ENCODE results near the gene C6orf62. TPM values are rescaled to one million over a fixed set of nuclear protein-coding genes. Genes with fewer than 3 reads are reported as not detected.

C6orf62 gene
- total and polyA plus RNA-seq, 2 of the 4 experiments (the other 2 are of a cell fraction): 47.5 to 50.7 TPM

DNA sequence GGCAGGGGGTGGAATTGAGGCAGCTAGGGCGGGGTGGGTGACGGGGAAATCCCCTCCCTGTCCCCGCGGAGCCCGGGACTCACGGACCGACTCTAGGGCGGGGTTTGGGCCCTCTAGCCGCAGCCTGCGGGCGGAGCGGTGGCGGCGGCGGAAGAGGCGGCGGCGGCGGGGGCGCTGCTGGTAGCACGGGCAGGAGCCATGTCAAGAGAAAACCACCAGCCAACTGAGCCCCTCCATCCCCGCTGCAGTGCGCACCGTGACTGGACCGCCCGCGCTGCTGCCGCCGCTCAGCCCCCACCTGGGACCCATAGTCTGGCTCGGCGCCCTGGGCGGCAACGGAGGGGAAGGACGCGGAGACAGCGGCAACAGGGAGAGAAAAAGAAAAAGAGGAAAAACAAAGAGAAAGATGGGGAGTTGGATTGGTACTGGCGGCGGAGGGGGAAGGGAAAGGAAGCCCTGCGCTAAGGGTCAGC lies 1.2 kb upstream of the C6orf62 start:
- Histone ChIP-seq H3K56ac (ENCODE audit: extremely low read depth, insufficient read depth, low read length) (peak overlapping the region; percentile 98), H3K4me3 (ENCODE audit: insufficient read depth, low read depth, low read length) (peak overlapping the region; percentile 98), H4K5ac (ENCODE audit: low read depth, low read length) (peak overlapping the region; percentile 93), H2BK20ac (ENCODE audit: low read depth, low read length) (no peak overlapping the region), H3K79me1 (ENCODE audit: low read depth in 1 of 2, low read length in 2 of 2) (peaks cover 0 to 4% of the 10 kb centered on the region in 2 experiments; a peak in 1 of 4 replicates), H3K23ac (ENCODE audit: low read depth, low read length) (peak overlapping the region; percentile 99), H3K4ac (ENCODE audit: low read depth, low read length) (peak overlapping the region; percentile 98), H2AK5ac (ENCODE audit: low read depth, low read length) (peak overlapping the region; percentile 65), H4K20me1 (ENCODE audit: insufficient read depth, low read length) (peaks cover 47% of the 10 kb centered on the region), H2BK120ac (ENCODE audit: low read depth, low read length) (peak overlapping the region; percentile 58), H3K9me3 (ENCODE audit: control insufficient read depth, insufficient read depth, low read length) (no peaks in the 10 kb centered on the region), H3K4me1 (ENCODE audit: control insufficient read depth, insufficient read depth, low read length) (no peaks in the 10 kb centered on the region), H4K91ac (ENCODE audit: insufficient read depth, low read depth, low read length) (peak overlapping the region; percentile 92), H2BK15ac (ENCODE audit: low read depth, low read length) (no peak overlapping the region), H4K8ac (ENCODE audit: low read depth in 2 of 2, low read length in 2 of 2) (peak overlapping the region; percentile 87 to 94), H3K18ac (ENCODE audit: low read depth, low read length) (peak overlapping the region; percentile 86), H3K36me3 (ENCODE audit: control insufficient read depth, insufficient read depth, low read length) (peaks cover 11% of the 10 kb centered on the region), H3K27me3 (ENCODE audit: control insufficient read depth, insufficient read depth, low read length) (no peaks in the 10 kb centered on the region), H2AFZ (replicated peaks; ENCODE audit: low read length, poor library complexity) (peak overlapping the region; percentile 72), H2BK5ac (ENCODE audit: low read depth, low read length, poor library complexity, severe bottlenecking) (peak overlapping the region; percentile 94), H3K9ac (ENCODE audit: low read depth, low read length) (peak overlapping the region; percentile 99), H3K14ac (replicated peaks; ENCODE audit: low read depth, low read length) (peak overlapping the region; percentile 99), H3K27ac (ENCODE audit: insufficient read depth, low read length) (peak overlapping the region; percentile 98), H2AK9ac (replicated peaks; ENCODE audit: low read depth, low read length, poor library complexity) (peak overlapping the region; percentile 100), H3K4me2 (ENCODE audit: low read depth, low read length) (peak overlapping the region; percentile 30; the same call in 1 of the 2 replicates), H3K9me1 (ENCODE audit: insufficient read depth, low read length) (no peaks in the 10 kb centered on the region)
- BruUV-seq (replicated peaks): TSS peak; percentile 65
- ChIA-PET POLR2A (ENCODE audit: unreplicated experiment) (no interaction called here), CTCF (no interaction called here)
- ATAC-seq (ENCODE audit: low read depth) (peak; percentile 3), DNase-seq (peak; percentile 28)
- dilution Hi-C loops (cut with HindIII; ENCODE audit: low sequenced_read_pairs, unreplicated experiment): no loop called here
- TF ChIP-seq CHD1 (IDR thresholded peaks at IDR 0.05; ENCODE audit: low read depth, low read length): no peak; the same call in 1 of the 2 replicates
- no peak for TF ChIP-seq MAFK (IDR thresholded peaks at IDR 0.05; ENCODE audit: low read depth, low read length)
- no peak for TF ChIP-seq BHLHE40 (IDR thresholded peaks at IDR 0.05; ENCODE audit: low read depth, low read length)
- TF ChIP-seq CEBPB (IDR thresholded peaks at IDR 0.05; ENCODE audit: low read depth, low read length): no peak
- no peak for TF ChIP-seq ELK1 (IDR thresholded peaks at IDR 0.05; ENCODE audit: borderline replicate concordance, low read depth, low read length)
- no peak for TF ChIP-seq MAZ (IDR thresholded peaks at IDR 0.05; ENCODE audit: borderline replicate concordance, low read depth, low read length)
- no peak for TF ChIP-seq SMC3 (IDR thresholded peaks at IDR 0.05; ENCODE audit: low read depth, low read length)
- no peak for TF ChIP-seq CTCF (conservative IDR thresholded peaks at IDR 0.05; ENCODE audit: low read depth, low read length)
- TF ChIP-seq RCOR1 (IDR thresholded peaks at IDR 0.05; ENCODE audit: insufficient replicate concordance, low read length): no peak
- no peak for TF ChIP-seq FOS (IDR thresholded peaks at IDR 0.05; ENCODE audit: low read depth, low read length)
- no peak for TF ChIP-seq POLR2A (IDR thresholded peaks at IDR 0.05; ENCODE audit: low read depth, low read length)
- no peak for TF ChIP-seq NFE2L2 (IDR thresholded peaks at IDR 0.05; ENCODE audit: low read depth, low read length)
- TF ChIP-seq USF2 (IDR thresholded peaks at IDR 0.05; ENCODE audit: low read depth, low read length): no peak
- no peak for TF ChIP-seq MXI1 (IDR thresholded peaks at IDR 0.05; ENCODE audit: borderline replicate concordance, low read depth, low read length)
- TF ChIP-seq RAD21 (IDR thresholded peaks at IDR 0.05; ENCODE audit: low read length): no peak
- no peak for TF ChIP-seq RFX5 (IDR thresholded peaks at IDR 0.05; ENCODE audit: low read depth, low read length)
- in situ Hi-C loops (cut with MboI; ENCODE audit: low sequenced_read_pairs): no loop called here
- intact Hi-C loops (cut with micrococcal nuclease): loop anchor here (2.0 to 5.0 kb wide), 3 partner anchors 47 to 292 kb away; partner anchors contain the start of gene GMNN
- 0% methylated on average over 11 of the region's 39 CpGs; no CpG with 5 or more reads in 1 of the 2 experiments for WGBS, 2 experiments (ENCODE audit: extremely low coverage in 2 of 2, insufficient read length in 1 of 2)

All from IMR-90 (cell line).